SK-N-SH treated with all-trans-retinoic acid at 6 μM for 48 hours (cell line): ENCODE measurements around the gene CLIC5.

Experiments used
- ATAC-seq: fragments of 200-7000 bp; cut with Tn5 transposase; 3 replicates; pipeline ENCODE4 v1.9.1; 2020; ENCODE audit warnings: mild to moderate bottlenecking, moderate library complexity
- ARNTL ChIP-seq: fragments of 450-650 bp; formaldehyde crosslinking; IDR thresholded peaks from 2 replicates; pipeline ENCODE4 v1.5.0; 2020; ENCODE audit warnings: low read depth, mild to moderate bottlenecking, moderate library complexity, borderline replicate concordance
- BACH2 ChIP-seq: fragments of 250-450 bp; sonication (Bioruptor Pico); IDR thresholded peaks from 2 replicates; pipeline ENCODE4 v1.9.0; 2021; ENCODE audit warnings: mild to moderate bottlenecking, borderline replicate concordance
- CSDC2 ChIP-seq: fragments of 250-450 bp; sonication (Bioruptor Pico); IDR thresholded peaks from 2 replicates; pipeline ENCODE4 v1.5.0; 2020; ENCODE audit warnings: mild to moderate bottlenecking, moderate library complexity
- ESRRG ChIP-seq: fragments of 250-450 bp; sonication (Bioruptor Pico); IDR thresholded peaks from 2 replicates; pipeline ENCODE4 v1.6.1; 2021; ENCODE audit warnings: mild to moderate bottlenecking
- GLIS3 ChIP-seq: fragments of 250-450 bp; sonication (Bioruptor Pico); IDR thresholded peaks from 2 replicates; pipeline ENCODE4 v1.5.0; 2020; ENCODE audit warnings: mild to moderate bottlenecking, moderate library complexity
- ISL1 ChIP-seq: fragments of 250-450 bp; sonication (Bioruptor Pico); IDR thresholded peaks from 2 replicates; pipeline ENCODE4 v2.1.2; 2022; ENCODE audit warnings: mild to moderate bottlenecking, moderate library complexity
- OSR1 ChIP-seq: fragments of 250-450 bp; sonication (Bioruptor Pico); IDR thresholded peaks from 2 replicates; pipeline ENCODE4 v1.8.0; 2022; ENCODE audit warnings: moderate library complexity, mild to moderate bottlenecking, inconsistent platforms
- PPARA ChIP-seq: fragments of 250-450 bp; sonication (Bioruptor Pico); IDR thresholded peaks from 2 replicates; pipeline ENCODE4 v1.5.0; 2020; ENCODE audit warnings: mild to moderate bottlenecking, borderline replicate concordance
- RARB ChIP-seq: fragments of 250-450 bp; sonication (Bioruptor Pico); IDR thresholded peaks from 2 replicates; pipeline ENCODE4 v1.8.0; 2021; ENCODE audit warnings: mild to moderate bottlenecking, moderate library complexity
- SNAI2 ChIP-seq: fragments of 250-450 bp; sonication (Bioruptor Pico); IDR thresholded peaks from 2 replicates; pipeline ENCODE4 v1.5.0; 2020; ENCODE audit warnings: mild to moderate bottlenecking, moderate library complexity
- TCF4 ChIP-seq: fragments of 250-450 bp; sonication (Bioruptor Pico); IDR thresholded peaks from 2 replicates; pipeline ENCODE4 v1.8.0; 2021; ENCODE audit warnings: mild to moderate bottlenecking, moderate library complexity, borderline replicate concordance
- ZC3H10 ChIP-seq: fragments of 250-450 bp; sonication (Bioruptor Pico); IDR thresholded peaks from 2 replicates; pipeline ENCODE4 v1.5.1; 2021; ENCODE audit warnings: mild to moderate bottlenecking, moderate library complexity
- ZFP3 ChIP-seq: fragments of 250-450 bp; sonication (Bioruptor Pico); IDR thresholded peaks from 2 replicates; pipeline ENCODE4 v1.5.0; 2020; ENCODE audit warnings: mild to moderate bottlenecking, moderate library complexity
- ZFP30 ChIP-seq: fragments of 450-650 bp; formaldehyde crosslinking; IDR thresholded peaks from 2 replicates; pipeline ENCODE4 v1.5.0; 2022; ENCODE audit warnings: mild to moderate bottlenecking, moderate library complexity
- ZNF565 ChIP-seq: fragments of 450-650 bp; formaldehyde crosslinking; conservative IDR thresholded peaks from 2 replicates; pipeline ENCODE4 v1.5.0; 2020; ENCODE audit warnings: low read depth, mild to moderate bottlenecking, moderate library complexity
- ZNF70 ChIP-seq: fragments of 450-650 bp; formaldehyde crosslinking; IDR thresholded peaks from 2 replicates; pipeline ENCODE4 v1.5.0; 2020; ENCODE audit warnings: mild to moderate bottlenecking, moderate library complexity
- ZNF8 ChIP-seq: fragments of 450-650 bp; formaldehyde crosslinking; IDR thresholded peaks from 2 replicates; pipeline ENCODE4 v1.5.0; 2020; ENCODE audit warnings: mild to moderate bottlenecking, moderate library complexity
- TF ChIP-seq, protein P1 (sequence below): fragments of 250-450 bp; sonication (Bioruptor Pico); IDR thresholded peaks from 2 replicates; pipeline ENCODE4 v1.8.0; 2020; ENCODE audit warnings: mild to moderate bottlenecking, moderate library complexity, borderline replicate concordance
- TF ChIP-seq, protein P2 (sequence below): fragments of 250-450 bp; sonication (Bioruptor Pico); IDR thresholded peaks from 2 replicates; pipeline ENCODE4 v1.5.0; 2020; ENCODE audit warnings: mild to moderate bottlenecking, moderate library complexity
- TF ChIP-seq, protein P3 (sequence below): fragments of 250-450 bp; sonication (Bioruptor Pico); IDR thresholded peaks from 2 replicates; pipeline ENCODE4 v1.5.1; 2021; ENCODE audit warnings: mild to moderate bottlenecking, moderate library complexity
- TF ChIP-seq, protein P4 (sequence below): fragments of 250-450 bp; sonication (Bioruptor Pico); IDR thresholded peaks from 2 replicates; pipeline ENCODE4 v1.8.0; 2021; ENCODE audit warnings: low read depth, mild to moderate bottlenecking, moderate library complexity, borderline replicate concordance

CLIC5 gene

DNA sequence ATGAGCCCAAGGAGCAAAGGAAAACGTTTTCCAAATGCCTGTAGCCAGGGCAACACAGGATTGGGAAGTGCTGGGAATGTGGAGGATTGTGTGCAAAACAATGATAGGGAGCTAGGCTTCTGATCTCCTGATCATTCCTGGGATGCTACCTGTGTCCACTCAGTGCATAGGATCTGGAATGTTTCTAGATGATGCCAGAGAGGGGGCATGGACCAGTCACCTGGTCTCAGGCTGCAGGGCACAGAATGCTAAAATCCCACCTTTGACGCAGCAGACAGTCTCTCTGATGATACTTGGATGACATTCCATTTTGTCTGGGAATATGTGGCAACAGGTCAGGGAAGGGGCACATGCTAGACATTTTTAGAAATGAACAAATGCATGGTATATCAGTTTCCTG lies 128.9 kb downstream of the CLIC5 start:
- ATAC-seq: no peak
- TF ChIP-seq ZNF70 (CRISPR knock-in tag): no peak
- no peak for TF ChIP-seq BACH2
- TF ChIP-seq GLIS3 (CRISPR knock-in tag): no peak
- TF ChIP-seq, protein P1, sequence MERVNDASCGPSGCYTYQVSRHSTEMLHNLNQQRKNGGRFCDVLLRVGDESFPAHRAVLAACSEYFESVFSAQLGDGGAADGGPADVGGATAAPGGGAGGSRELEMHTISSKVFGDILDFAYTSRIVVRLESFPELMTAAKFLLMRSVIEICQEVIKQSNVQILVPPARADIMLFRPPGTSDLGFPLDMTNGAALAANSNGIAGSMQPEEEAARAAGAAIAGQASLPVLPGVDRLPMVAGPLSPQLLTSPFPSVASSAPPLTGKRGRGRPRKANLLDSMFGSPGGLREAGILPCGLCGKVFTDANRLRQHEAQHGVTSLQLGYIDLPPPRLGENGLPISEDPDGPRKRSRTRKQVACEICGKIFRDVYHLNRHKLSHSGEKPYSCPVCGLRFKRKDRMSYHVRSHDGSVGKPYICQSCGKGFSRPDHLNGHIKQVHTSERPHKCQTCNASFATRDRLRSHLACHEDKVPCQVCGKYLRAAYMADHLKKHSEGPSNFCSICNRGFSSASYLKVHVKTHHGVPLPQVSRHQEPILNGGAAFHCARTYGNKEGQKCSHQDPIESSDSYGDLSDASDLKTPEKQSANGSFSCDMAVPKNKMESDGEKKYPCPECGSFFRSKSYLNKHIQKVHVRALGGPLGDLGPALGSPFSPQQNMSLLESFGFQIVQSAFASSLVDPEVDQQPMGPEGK: no peak
- no peak for TF ChIP-seq ZFP30 (CRISPR knock-in tag)
- no peak for TF ChIP-seq ZNF8 (CRISPR knock-in tag)
- TF ChIP-seq CSDC2 (CRISPR knock-in tag): no peak
- no peak for TF ChIP-seq TCF4 (CRISPR knock-in tag)

DNA sequence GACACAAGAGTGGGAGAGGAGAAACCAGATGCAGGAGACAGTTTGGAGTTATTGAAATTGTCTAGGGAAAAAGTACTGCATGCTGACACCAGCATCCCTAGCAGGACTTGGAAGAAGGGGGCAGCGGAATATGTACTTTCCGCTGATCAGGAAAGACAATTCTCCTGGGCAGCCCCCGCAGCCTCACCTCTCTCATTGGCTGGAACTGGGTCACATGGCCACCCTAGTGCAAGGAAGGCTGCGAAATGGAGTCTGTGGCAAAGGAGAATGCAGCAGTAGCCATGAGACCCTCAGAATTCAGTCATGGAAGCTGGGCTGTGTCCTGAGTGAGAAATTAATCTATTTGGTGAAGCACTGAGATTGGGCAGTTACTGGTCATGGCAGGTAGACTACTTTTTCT lies 131.3 kb downstream of the CLIC5 start:
- TF ChIP-seq BACH2 (no peak), OSR1 (CRISPR knock-in tag) (no peak), RARB (CRISPR knock-in tag) (no peak), SNAI2 (CRISPR knock-in tag) (no peak), TCF4 (CRISPR knock-in tag) (no peak), ESRRG (CRISPR knock-in tag) (no peak), ZNF565 (CRISPR knock-in tag) (no peak), ZFP3 (CRISPR knock-in tag) (no peak), CSDC2 (CRISPR knock-in tag) (no peak), ISL1 (CRISPR knock-in tag) (no peak)
- TF ChIP-seq, protein P2, sequence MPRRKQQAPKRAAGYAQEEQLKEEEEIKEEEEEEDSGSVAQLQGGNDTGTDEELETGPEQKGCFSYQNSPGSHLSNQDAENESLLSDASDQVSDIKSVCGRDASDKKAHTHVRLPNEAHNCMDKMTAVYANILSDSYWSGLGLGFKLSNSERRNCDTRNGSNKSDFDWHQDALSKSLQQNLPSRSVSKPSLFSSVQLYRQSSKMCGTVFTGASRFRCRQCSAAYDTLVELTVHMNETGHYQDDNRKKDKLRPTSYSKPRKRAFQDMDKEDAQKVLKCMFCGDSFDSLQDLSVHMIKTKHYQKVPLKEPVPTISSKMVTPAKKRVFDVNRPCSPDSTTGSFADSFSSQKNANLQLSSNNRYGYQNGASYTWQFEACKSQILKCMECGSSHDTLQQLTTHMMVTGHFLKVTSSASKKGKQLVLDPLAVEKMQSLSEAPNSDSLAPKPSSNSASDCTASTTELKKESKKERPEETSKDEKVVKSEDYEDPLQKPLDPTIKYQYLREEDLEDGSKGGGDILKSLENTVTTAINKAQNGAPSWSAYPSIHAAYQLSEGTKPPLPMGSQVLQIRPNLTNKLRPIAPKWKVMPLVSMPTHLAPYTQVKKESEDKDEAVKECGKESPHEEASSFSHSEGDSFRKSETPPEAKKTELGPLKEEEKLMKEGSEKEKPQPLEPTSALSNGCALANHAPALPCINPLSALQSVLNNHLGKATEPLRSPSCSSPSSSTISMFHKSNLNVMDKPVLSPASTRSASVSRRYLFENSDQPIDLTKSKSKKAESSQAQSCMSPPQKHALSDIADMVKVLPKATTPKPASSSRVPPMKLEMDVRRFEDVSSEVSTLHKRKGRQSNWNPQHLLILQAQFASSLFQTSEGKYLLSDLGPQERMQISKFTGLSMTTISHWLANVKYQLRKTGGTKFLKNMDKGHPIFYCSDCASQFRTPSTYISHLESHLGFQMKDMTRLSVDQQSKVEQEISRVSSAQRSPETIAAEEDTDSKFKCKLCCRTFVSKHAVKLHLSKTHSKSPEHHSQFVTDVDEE (CRISPR knock-in tag): no peak
- TF ChIP-seq, protein P3, sequence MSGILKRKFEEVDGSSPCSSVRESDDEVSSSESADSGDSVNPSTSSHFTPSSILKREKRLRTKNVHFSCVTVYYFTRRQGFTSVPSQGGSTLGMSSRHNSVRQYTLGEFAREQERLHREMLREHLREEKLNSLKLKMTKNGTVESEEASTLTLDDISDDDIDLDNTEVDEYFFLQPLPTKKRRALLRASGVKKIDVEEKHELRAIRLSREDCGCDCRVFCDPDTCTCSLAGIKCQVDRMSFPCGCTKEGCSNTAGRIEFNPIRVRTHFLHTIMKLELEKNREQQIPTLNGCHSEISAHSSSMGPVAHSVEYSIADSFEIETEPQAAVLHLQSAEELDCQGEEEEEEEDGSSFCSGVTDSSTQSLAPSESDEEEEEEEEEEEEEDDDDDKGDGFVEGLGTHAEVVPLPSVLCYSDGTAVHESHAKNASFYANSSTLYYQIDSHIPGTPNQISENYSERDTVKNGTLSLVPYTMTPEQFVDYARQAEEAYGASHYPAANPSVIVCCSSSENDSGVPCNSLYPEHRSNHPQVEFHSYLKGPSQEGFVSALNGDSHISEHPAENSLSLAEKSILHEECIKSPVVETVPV (CRISPR knock-in tag): no peak
- TF ChIP-seq, protein P1: no peak
- TF ChIP-seq, protein P4, sequence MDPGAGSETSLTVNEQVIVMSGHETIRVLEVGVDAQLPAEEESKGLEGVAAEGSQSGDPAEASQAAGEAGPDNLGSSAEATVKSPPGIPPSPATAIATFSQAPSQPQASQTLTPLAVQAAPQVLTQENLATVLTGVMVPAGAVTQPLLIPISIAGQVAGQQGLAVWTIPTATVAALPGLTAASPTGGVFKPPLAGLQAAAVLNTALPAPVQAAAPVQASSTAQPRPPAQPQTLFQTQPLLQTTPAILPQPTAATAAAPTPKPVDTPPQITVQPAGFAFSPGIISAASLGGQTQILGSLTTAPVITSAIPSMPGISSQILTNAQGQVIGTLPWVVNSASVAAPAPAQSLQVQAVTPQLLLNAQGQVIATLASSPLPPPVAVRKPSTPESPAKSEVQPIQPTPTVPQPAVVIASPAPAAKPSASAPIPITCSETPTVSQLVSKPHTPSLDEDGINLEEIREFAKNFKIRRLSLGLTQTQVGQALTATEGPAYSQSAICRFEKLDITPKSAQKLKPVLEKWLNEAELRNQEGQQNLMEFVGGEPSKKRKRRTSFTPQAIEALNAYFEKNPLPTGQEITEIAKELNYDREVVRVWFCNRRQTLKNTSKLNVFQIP (CRISPR knock-in tag): no peak
- ATAC-seq: no peak

DNA sequence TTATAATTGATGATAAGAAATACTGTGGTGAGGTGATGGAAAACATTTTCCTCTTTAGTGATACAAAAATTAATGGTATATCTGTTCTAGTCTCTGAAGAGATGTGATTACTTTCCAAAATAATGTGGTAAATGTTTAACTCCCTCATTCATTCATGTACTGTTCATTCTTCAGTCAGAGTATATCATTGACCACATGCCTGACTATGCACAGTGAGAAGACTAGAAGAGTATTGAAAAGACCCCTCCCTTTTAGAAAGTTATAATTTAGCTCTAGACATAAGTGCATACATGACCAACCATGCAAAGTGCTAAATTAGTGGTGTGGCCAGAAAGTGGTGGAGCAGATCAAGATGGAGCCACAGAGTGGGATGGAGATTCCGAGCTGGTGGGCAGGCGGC lies 133.0 kb downstream of the CLIC5 start:
- TF ChIP-seq ESRRG (CRISPR knock-in tag): no peak
- TF ChIP-seq SNAI2 (CRISPR knock-in tag): no peak
- no peak for TF ChIP-seq ZNF70 (CRISPR knock-in tag)
- no peak for TF ChIP-seq ISL1 (CRISPR knock-in tag)
- TF ChIP-seq GLIS3 (CRISPR knock-in tag): no peak
- TF ChIP-seq BACH2: no peak
- no peak for TF ChIP-seq ARNTL (CRISPR knock-in tag)
- TF ChIP-seq ZNF8 (CRISPR knock-in tag): no peak
- TF ChIP-seq RARB (CRISPR knock-in tag): no peak
- no peak for TF ChIP-seq ZC3H10 (CRISPR knock-in tag)
- TF ChIP-seq, protein P2 (CRISPR knock-in tag): no peak
- no peak for TF ChIP-seq PPARA (CRISPR knock-in tag)
- no peak for TF ChIP-seq ZFP30 (CRISPR knock-in tag)
- TF ChIP-seq, protein P1: no peak
- TF ChIP-seq, protein P4 (CRISPR knock-in tag): no peak

More for the DNA sequence above, 133.0 kb downstream of the CLIC5 start:
- ATAC-seq: no peak
